SH-SY5Y (cell line): ENCODE results near the gene MBNL1.

ENCODE experiments used
- GATA2 ChIP-seq: IDR thresholded peaks from 2 replicates; pipeline ENCODE4 v1.6.1; 2011; ENCODE audit warnings: mild to moderate bottlenecking, low read depth, low read length
- GATA3 ChIP-seq: IDR thresholded peaks from 2 replicates; pipeline ENCODE4 v1.6.1; 2011; ENCODE audit warnings: low read depth, mild to moderate bottlenecking, low read length, moderate library complexity

MBNL1 gene

DNA sequence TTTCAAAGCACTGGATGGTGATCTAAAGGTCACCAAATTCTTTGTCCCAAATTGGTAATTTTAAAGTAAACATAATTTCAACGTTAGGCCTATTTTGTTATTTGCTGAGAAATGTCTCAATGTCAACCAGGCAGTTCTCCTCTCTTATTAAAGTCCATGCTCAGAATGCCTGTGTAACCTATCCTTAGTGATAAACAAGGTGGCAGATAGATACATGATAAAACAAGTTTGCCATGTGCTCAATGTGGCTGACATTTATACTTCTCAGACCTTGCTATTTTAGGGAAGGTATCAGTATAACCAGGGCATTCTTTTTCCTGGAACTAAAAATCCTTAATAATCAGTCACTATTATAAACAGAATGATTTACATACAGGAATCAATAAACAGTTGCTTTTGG, 8.5 kb downstream of the MBNL1 start:
- TF ChIP-seq GATA3 (no peak), GATA2 (no peak)

DNA sequence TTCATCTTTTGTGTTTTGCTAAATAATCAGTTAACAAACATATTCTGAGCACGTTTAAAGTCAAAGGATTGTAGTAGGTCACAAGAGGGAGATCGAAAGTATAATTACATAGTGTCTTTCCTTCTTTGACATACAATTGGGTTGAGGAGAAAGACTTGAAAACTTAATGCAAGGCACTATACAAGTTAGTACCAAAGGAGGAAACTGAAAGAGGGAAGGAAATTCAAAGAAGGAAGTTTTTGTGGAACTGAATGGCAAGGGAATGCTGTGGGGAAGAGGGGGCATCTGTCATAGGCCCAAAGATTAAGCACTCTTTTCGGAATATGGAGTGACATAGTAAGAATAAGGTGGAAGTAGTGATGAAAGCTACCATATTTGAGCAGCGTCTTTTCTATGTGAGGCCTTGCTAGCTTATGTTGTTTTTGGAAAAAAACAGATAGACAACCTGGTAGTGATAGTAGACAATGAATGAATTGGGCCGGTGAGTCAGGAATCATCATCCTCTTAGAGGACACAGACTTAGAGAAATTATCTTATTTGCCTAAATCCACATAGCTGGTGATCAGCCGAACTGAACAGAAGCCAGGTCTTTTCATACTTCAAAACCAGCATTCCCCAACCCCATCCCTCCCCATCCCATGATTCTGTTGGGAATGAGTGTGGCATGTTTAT, 10.2 kb downstream of the MBNL1 start:
- TF ChIP-seq GATA3 (no peak), GATA2 (no peak)

DNA sequence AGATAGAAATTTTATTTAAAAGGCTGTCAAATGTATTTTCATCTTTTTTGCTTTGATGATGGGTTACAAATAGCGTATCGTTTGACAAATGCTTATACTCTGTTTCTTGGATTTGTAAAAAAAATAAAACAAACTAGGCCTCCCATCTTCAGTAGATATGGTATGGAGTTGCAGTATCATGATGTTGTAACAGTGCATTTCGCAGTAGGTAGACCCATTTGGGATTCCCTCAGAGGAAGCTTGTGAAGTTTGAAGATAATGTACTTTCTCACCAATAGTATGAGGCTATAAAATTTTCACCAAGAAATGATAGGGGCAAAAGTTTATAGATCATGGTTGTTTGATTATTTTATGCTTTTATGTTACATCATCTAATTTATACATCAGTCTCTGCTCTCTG, 10.8 kb downstream of the MBNL1 start:
- TF ChIP-seq GATA2 (no peak), GATA3 (no peak)

DNA sequence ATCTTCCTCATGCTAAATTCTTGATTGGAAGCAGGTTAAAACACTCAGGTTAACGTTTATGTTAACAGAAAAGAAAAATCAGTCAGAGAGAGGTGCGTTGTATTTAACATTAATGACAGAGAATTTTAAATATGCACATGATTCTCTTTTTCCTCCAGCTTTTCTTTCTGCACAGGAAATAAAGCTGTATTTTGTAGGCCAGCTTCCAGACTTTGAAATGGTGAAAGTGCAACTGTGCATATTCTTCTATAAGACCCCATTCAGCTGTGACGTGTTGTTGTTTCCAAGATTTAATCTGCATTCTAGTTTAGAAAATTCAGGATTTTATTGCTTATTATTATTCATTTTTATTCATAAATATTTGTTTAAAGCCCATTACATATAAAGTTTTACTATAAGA, 11.8 kb downstream of the MBNL1 start:
- TF ChIP-seq GATA3 (no peak), GATA2 (no peak)

DNA sequence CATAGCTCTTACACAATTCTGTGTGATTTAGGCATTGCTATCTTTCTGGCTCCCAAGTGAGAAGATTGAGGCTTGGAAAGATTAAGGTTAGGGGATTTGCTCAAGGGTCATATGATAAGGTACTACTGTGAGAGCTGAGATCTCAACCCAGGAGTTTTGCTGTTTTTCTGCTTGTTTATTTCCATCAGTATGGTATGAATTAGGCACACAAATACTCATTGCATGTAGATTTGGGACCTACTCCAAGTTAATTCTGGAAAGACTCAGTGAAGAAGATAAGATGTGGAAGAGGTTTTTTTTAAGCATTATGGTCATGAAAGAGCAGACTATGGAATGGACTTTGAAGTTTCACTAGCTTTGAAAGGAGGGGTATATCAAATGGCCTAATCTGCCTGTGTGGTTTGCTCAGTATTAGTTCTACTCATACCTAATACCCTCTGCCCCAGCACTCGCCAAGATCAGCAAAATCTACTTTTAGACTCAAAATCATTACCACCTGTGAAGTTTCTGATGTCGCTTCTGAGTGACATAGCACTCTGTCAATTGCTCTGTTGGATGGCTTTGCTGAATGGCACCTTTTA, 12.5 kb downstream of the MBNL1 start:
- no peak for TF ChIP-seq GATA3
- TF ChIP-seq GATA2, result no peak

DNA sequence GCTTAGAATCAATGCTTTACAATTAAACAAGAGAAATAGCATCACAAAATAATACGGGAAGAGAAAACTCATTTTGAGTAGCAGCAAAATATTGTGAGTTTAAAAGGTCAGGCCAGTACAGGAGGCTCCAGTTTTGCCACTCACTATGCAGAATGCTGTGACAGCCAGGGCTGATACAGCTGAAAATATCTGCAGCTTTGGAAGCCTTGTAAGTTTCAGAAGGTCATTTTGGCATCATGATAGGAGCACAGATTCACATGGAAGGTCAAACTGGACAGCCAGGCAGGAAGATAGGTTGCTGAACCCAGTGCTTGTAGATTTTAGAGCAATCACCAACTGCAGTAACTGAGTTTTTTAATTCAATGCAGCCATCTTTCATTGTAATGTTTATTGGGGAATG, 14.1 kb downstream of the MBNL1 start:
- no peak for TF ChIP-seq GATA2
- TF ChIP-seq GATA3, result no peak

DNA sequence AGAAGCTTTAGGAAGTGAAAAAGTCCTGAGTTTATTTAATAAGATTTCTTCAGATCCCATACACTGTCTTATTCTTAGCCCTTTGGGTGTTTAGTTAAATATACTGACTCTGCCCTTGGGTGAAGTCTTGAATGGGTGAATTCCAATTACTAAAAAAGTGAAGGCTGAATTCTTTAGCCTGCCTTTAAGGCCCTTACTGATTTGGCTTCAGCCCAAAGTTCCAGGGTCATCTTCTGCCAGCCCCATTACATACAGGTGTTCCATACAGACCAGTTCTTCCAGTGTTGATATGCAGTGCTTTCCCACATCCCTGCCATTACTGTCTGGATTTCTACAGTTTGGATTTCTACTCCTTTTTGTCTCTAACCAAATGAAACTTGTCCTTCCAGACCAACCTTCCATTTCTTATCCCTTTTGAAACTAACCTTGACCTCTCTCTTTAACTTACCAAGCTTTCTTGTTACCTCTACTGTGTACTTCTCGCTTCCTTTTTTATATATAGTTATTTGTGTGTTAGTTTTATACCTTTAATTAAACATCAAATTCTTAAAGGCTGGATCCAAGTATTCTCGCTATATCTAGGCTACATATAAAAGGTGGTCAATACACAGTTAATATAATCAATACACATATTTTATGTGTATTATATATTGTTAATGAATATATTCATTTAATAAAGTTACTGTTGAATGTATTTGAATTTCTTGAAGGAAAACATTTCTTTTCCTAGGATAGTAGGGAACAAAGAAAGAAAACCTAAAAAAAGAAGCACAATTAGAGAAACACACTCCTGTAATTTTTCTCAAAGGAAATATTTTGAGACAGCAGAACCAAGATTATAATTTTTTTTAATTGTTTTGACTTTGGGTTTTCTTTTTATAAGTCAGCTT, 15.0 kb downstream of the MBNL1 start:
- TF ChIP-seq GATA3 (no peak), GATA2 (no peak)

DNA sequence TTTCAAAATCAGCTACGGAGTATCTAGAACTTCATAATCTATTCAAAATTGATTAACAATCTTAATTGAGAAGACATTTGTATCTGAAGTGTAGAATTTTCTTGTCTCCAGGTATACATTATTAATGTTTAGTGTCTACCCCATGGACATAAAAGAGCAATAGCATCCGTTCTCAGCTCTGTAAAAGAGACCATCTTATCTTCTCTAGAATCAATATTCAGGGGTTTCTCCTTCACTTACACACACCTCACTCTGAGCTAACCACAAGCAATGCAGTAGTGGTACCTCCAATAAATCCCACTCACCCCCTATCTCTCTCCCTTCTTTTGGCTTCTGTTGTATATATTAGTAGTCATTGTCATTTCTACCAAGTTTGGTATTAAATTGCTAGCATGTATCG, 16.2 kb downstream of the MBNL1 start:
- no peak for TF ChIP-seq GATA3
- TF ChIP-seq GATA2, result no peak

DNA sequence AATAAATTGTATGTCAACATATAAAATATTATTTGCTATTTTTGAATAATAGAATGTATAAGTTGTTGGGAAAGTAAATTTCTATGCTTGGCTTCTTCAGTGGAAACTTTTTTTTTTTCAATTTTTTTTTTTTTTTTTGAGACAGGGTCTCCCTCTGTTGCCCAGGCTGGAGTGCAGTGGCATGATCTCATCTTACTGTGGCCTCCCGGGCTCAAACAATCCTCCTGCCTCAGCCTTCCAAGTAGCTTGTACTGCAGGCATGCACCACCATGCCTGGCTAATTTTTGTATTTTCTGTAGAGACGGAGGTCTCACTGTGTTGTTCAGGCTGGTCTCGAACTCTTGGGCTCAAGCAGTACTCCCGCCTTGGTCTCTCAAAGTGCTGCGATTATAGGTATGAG, 16.8 kb downstream of the MBNL1 start:
- TF ChIP-seq GATA2, result no peak
- no peak for TF ChIP-seq GATA3

DNA sequence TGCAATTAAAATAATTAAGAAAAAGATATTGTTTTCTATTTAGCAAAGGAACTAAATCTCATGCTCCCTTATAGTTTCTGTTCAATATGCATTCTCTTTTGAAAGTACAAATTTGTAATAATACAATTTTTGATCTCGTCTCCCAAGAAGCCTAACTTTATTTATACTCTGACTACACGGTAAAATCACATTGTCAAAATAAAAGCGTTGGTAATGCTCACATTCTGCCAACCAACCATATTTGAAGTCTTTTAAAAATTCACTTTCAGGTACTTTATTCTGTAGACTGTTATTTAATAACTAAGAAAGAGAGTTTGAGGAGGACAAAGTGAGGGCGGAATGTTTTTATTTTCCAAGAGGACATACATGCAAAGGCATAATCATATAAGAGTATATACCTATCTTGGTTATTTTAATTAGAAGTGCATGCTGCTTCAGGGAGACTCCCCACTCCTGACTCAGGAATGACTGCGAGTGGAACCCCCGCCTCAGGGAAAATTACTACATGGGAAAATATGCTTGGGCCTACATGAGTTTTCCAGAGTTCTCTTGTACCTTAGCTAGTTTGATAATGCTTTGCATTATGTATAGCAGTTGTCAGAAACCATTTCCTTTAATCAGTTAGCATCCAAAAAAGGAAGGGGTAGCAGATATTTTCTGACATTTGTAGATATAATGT, 19.3 kb downstream of the MBNL1 start:
- TF ChIP-seq GATA2 (no peak), GATA3 (no peak)

DNA sequence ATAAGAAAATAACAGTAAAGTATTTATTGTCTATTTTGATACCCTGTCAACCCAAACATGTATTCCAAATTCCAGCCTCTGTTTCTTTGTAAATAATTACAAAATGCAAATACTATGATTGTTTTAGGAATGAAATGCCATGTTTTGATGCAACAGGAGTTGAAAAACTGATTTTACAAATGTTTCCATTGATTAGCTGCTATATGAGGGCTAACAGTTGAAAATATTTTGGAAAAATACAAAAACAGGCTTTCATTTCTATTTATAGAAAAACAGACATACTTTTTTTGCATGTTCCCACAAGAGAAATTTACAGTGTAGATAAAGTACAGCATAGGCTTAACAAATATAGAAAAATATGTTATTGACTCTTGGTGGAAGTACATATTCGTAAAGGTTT, 20.0 kb downstream of the MBNL1 start:
- TF ChIP-seq GATA2 (no peak), GATA3 (no peak)

DNA sequence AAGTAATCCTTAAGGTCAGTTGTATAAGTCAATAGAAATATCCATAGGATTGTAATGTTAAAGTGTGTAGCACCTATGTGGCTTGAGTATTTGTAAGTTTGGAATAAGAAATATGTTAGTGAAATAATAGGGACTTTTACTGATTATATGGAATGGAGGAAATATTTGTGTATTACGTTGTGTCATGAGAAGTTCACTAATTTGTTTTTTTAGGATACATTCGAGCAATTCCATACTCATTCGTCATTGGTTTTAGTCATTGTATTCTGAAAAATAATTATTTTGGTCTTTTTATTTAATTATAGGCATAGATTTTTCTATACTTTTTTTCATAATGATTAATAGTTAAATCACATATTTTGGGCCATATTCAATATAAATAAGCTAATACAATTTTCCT, 21.0 kb downstream of the MBNL1 start:
- no peak for TF ChIP-seq GATA3
- TF ChIP-seq GATA2, result no peak

DNA sequence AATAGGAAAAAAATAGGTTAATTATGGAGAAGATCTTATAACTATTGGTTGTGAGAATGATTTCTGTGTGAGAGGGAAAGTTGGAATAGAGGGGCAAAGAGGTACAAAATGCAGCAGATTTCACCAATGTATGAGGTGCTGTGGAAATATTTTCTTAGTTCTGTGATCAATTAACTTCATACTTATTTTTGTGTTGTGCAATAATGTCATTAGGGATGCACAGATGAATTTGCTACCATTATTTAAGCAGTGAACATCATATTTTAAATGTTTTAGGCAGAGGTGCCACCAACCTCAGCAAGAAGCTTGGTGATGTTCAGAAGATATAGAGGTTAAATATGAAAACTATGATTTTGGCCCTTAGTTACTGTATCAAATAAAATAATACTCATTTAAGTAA, 21.6 kb downstream of the MBNL1 start:
- TF ChIP-seq GATA2 (no peak), GATA3 (no peak)

DNA sequence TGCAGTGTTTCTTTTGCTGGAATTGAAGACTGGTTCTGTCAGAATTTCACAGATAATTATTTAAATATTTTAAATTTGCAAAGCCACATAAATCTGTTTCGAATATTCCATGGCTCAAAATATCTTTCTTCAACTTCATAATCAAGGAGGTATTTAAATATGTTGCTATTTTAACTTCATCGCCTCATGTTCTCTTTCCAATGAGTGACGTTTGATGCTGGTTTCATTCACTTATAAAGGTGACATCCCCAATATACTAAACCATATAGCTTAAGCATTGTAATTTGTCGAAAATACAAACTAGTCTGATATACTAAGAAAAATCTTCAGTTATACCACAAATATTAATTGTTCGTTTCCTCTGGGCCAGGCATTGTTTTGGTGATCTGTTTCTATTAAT, 22.5 kb downstream of the MBNL1 start:
- TF ChIP-seq GATA2 (no peak), GATA3 (no peak)
